H1 (cell line): ENCODE measurements around the gene APPL2. TPM values are rescaled to one million over a fixed set of nuclear protein-coding genes. Genes with fewer than 3 reads are reported as not detected.

Experiments
- E2F6 ChIP-seq: IDR thresholded peaks from 2 replicates; pipeline ENCODE4 v1.6.1; 2012; ENCODE audit warnings: inconsistent platforms
- SAP30 ChIP-seq: fragments of 300-600 bp; sonication (generic); IDR thresholded peaks from 2 replicates; pipeline ENCODE4 v1.7.1; 2012; ENCODE audit warnings: low read length, moderate library complexity, mild to moderate bottlenecking, inconsistent platforms; ENCODE audit not compliant: insufficient read depth, insufficient replicate concordance
- SUZ12 ChIP-seq: fragments of 200-600 bp; sonication (generic); IDR thresholded peaks from 2 replicates; pipeline ENCODE4 v1.6.1; 2012; ENCODE audit warnings: mild to moderate bottlenecking, inconsistent platforms, low read length, moderate library complexity, mixed read lengths
- TAF7 ChIP-seq: optimal IDR thresholded peaks from 2 replicates; pipeline ENCODE3; 2011; ENCODE audit warnings: low read depth, mild to moderate bottlenecking, inconsistent platforms, low read length, moderate library complexity, borderline replicate concordance
- TEAD4 ChIP-seq: IDR thresholded peaks from 2 replicates; pipeline ENCODE4 v1.6.1; 2012; ENCODE audit warnings: low read depth, low read length, inconsistent platforms, mixed read lengths
- USF2 ChIP-seq: IDR thresholded peaks from 2 replicates; pipeline ENCODE4 v1.6.1; 2011; ENCODE audit warnings: low read length, improper control_type of control experiment
- polyA plus RNA-seq, 7 experiments: library from polyadenylated mRNA; depleted of rRNA in 3 of 7; stranded (reverse) in 5 of 7; unstranded in 2 of 7; fragments of >200 nt in 5 of 7; fragments of 200-250 nt in 2 of 7; gene quantifications; 1 replicate in 5 of 7; 2 replicates in 1 of 7; 4 replicates in 1 of 7; pipeline versions ENCODE4 v1.2.1 to v1.2.3, GENCODE V29; 2011 to 2013; ENCODE audit warnings: missing spikeins in 2 of 7, mixed read lengths in 2 of 7
- total RNA-seq: library from RNA; stranded (reverse); fragmentation: NEBNext Ultra II Directional; extraction: Animal tissue kit (Norgen Biotek cat#: 25700); gene quantifications from 2 replicates; pipeline ENCODE4 v1.2.1, GENCODE V29; 2021

APPL2 gene
- total and polyA plus RNA-seq, 2 of the 8 experiments (the other 6 are each of a cell fraction or from before 2014, with no cell fraction given) = 8.9 to 22.9 TPM

GRCh38 chr12:105220929-105221290 lies 15.1 kb downstream of the APPL2 start (continued):
- TF ChIP-seq USF2 (no peak), E2F6 (no peak), TEAD4 (no peak), SAP30 (no peak), TAF7 (no peak), SUZ12 (no peak)
